Measurements from ENCODE around the gene CMIP.

The CMIP gene

GRCh38 chr16:81709016-81709900 is 264.6 kb downstream of the CMIP start:
- DNase-seq: no peak

DNA sequence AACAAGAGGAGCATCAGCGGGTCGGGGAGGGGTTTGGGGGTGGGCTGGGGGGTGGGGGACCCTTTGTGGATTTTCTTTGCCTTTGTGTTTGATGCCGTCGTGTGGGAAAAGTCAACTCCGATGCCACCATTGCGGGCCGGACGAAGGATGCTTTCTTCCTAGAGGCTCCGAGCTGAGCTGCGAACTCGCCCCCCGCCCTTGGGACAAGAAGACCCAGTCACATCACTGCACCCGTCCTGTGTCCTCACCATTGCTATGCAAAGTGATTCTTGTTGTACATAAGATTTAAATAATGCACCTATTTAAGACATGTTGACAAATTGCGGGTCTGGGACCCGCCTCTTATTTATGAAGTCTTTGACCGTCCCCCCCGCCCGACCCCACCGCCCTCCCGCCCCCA is 265.4 kb downstream of the CMIP start:
- DNase-seq: no peak

- no peak for DNase-seq
Measured at GRCh38 chr16:81710596-81710995, 266.0 kb downstream of the CMIP start.

- DNase-seq: no peak
Measured at GRCh38 chr16:81711657-81712319, 267.2 kb downstream of the CMIP start.

- DNase-seq: no peak
Measured at GRCh38 chr16:81712681-81713080, 268.1 kb downstream of the CMIP start.

DNA sequence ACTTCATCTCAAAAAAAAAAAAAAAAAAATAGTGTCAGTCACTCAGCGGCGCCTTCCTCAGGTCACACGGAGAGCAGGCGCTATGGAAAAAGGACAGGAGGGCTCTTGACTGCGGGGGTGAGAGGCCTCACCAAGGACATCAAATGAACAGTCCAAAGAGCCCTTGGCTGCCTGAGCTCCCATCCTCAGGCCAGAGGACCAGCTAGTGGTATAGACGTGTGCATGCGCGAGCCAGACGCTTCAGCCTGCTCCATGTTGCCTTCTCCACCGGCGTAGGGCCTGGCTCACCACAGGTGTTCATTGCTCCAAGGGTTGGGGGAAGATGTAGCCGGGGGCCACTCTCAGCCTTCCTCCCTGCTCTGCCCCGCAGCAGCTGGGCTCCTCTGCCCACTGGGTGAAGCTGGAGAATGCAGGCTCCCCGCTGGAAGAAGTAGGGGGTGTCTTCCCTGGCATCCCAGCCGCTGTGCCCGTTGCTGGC is 268.7 kb downstream of the CMIP start:
- no peak for DNase-seq

- no peak for DNase-seq
Measured at GRCh38 chr16:81713796-81714195, 269.2 kb downstream of the CMIP start.

DNA sequence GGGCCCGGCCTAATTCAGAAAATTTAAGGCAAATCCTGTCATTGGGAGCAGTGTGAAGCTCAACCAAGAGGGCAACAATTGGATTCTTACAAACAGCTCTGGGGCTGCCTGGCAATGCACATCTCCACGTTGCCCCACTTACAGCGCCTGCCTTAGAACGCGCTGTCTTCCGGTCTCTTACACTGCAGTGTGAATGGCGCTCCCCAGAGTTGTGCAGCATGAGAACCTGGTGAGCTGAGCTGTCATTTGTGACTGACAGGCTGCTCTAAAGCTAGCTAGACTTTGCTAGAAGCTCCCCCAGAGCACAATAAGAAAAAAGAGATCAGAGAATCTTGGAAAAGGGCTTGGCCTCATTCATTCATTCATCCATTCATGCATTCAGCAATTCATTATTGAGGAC is 270.0 kb downstream of the CMIP start:
- no peak for DNase-seq

- DNase-seq: no peak
Measured at GRCh38 chr16:81715358-81716196, 271.0 kb downstream of the CMIP start.

DNA sequence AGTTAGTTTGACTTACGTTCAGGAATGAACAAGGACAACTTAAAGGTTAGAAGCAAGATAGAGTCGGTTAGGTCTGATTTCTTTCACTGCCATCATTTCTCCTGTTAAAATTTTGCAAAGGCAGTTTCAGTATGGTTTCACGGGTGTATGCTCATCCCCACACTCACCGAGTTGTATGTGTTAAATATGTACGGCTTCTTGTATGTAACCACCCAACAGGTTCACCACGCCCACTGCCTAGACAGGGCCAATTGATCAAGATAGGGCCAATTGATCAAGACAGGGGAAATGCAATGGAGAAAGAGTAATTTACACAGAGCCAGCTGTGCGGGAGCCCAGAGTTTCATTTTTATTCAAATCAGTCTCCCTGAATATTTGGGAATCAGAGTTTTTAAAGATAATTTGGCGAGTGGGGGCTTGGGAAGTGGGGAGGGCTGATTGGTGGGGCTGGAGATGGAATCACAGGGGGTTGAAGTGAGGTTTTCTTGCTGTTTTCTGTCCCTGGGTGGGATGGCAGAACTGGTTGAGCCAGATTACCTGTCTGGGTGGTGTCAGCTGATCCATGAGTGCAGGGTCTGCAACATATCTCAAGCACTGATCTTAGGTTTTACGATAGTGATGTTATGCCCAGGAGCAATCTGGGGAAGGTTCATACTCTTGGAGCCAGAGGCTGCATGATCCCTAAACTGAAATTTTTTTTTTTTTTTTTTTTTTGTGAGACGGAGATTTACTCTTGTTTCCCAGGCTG is 272.0 kb downstream of the CMIP start:
- DNase-seq: no peak

- DNase-seq: no peak
Measured at GRCh38 chr16:81717662-81718189, 273.1 kb downstream of the CMIP start.

DNA sequence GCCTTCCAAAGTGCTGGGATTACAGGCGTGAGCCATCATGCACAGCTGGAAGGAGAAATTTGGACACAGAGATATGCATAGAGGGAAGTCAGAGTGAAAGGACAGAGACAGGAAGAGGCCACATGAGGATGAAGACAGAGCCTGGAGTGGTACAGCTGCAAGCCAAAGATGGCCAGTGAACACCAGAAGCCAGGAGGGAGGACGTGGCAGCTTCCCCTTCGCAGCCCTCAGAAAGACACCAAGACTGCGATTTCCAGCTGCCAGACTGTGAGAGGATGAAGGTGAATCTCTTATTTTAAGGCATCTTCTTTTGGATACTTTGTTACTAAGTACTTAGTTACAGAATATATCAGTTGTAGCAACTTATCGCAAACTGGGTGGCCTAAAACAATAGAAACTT is 274.0 kb downstream of the CMIP start:
- no peak for DNase-seq

DNA sequence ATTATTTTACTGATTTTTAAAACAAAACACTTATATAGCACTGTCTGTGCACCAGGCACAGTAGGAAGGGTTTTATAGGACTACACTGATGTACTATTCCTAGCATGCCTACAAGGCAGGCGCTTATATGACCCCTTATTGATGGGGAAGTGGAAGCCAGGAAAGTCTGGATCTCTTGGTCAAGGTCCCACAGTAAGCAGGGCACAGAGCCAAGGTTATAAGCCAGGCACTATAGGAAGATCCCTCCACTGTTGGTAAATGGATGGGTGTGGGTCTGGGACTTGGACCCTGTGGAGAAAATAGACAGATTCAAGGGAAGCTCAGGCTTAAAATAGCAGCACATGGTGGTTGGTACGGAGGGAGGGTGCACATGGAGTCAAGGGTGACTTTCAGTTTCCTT is 275.4 kb downstream of the CMIP start:
- no peak for DNase-seq

DNA sequence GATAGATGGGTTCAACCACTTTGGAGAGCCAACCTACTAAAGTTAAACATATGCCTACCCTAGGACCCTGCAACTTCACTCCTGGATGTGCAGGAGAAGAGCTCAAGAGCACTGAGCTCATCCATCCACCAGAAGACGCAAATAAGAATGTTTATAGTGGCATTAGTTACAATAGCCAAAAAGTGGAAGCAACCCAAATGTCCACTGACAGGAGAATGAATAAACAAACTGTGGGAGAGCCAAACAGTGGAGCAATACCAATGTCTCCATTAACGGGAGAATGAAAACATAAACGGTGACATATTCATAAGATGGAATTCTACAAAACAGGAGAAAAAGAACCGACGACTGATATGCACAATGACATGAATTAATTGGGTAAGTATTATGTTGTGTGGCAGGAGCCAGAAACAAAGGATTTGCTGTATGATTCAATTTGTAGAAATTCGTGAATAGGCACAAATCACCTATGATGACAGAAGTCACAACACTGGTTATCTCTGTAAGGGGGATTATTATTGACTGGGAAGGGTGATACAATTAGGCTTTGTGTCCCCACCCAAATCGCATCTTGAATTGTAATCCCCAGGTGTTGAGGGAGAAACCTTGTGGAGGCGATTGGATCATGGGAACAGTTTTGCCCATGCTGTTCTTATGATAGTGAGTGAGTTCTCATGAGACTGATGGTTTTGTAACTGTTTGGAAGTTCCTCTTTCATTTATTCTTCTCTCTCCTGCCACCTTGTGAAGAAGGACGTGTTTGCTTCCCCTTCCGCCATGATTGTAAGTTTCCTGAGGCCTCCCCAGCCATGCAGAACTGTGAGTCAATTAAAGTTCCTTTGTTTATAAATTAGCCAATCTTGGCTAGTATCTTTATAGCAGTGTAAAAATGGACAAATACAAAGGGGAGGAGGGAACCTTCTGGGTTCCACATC is 276.6 kb downstream of the CMIP start:
- DNase-seq: no peak

DNA sequence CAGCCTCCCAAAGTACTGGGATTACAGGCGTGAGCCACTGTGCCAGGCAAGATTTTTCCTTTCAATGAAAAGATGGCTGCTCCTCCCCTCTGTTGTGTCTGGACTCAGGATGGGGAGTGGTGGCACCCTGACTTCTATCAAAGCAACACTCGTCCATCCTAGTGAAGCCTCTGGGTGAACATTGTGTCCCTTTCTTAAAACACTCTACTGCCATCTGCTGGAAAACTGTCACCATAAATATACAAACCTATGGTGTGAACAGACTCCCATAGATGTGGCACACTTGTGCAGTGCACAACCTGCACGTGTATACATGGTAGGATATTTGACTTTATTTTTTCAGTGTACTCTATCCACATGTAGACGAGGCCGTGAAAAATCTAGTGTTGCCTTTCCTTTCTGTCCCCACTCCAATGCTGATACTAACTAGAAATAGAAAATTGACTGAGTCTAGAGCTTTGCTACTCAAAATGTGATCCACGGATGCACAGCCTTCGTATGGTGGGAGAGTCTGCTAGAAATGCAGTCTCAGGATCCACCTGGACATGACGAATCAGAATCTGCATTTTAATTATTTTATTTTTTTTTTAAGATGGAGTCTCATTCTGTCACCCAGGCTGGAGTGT is 278.6 kb downstream of the CMIP start:
- DNase-seq: peak in 1 of 2 experiments; percentile 37

- no peak for DNase-seq
Measured at GRCh38 chr16:81728435-81728834, 283.8 kb downstream of the CMIP start.

DNA sequence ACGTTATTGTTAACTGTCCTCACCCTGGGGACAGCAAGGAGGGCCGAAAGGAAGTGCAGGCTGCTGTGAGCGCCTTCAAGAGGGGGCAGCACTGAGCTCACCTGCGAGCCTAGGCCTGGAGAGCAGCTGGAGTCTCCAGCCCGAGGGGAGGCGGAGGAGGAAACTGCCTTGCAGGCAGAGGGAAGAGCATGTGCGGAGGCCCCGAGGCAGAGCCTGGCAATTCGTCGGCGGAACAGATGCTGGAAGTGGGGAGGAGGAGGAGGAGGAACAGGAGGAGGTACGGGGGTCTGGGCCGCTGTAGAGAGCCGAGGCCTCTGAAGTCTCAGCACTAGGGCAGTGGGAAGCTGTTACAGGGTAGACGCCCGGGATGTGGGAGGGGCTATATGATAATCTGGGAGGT is 284.8 kb downstream of the CMIP start:
- DNase-seq: no peak

GRCh38 chr16:81730090-81731051 is 285.8 kb downstream of the CMIP start:
- DNase-seq: peak; percentile 70 to 76

GRCh38 chr16:81731649-81732048 is 287.0 kb downstream of the CMIP start:
- DNase-seq: no peak
